ENCODE results near the gene FCRL6.

Gene FCRL6

GRCh38 chr1:159802111-159802510 is at the start of gene FCRL6:
TSS of gene FCRL6 (plus strand) at chr1:159802360. CDS start at chr1:159802425, 65 bp downstream.
- no peak for DNase-seq (ENCODE audit: low read depth)
- TF ChIP-seq CTCF (conservative IDR thresholded peaks at IDR 0.05; ENCODE audit: low read depth, low read length) = no peak
- H3K4me3 ChIP-seq (ENCODE audit: low read length) = no peak within 1 kb of the TSS

- H3K4me3 ChIP-seq (ENCODE audit: low read length) = no peak overlapping the region
- DNase-seq (ENCODE audit: low read depth) = no peak
- no peak for TF ChIP-seq CTCF (conservative IDR thresholded peaks at IDR 0.05; ENCODE audit: low read depth, low read length)
These were observed 48.8 kb upstream of the FCRL6 start for GRCh38 chr1:159753386-159753785.

GRCh38 chr1:159755451-159756007 is 46.6 kb upstream of the FCRL6 start:
- H3K4me3 ChIP-seq (ENCODE audit: low read length) = no peak overlapping the region
- no peak for TF ChIP-seq CTCF (conservative IDR thresholded peaks at IDR 0.05; ENCODE audit: low read depth, low read length)
- no peak for DNase-seq (ENCODE audit: low read depth)

GRCh38 chr1:159756397-159756796 is 45.8 kb upstream of the FCRL6 start:
- TF ChIP-seq CTCF (conservative IDR thresholded peaks at IDR 0.05; ENCODE audit: low read depth, low read length) = no peak
- no peak for DNase-seq (ENCODE audit: low read depth)
- no peak overlapping the region for H3K4me3 ChIP-seq (ENCODE audit: low read length)

GRCh38 chr1:159763686-159764085 is 38.5 kb upstream of the FCRL6 start:
- no peak for TF ChIP-seq CTCF (conservative IDR thresholded peaks at IDR 0.05; ENCODE audit: low read depth, low read length)
- no peak overlapping the region for H3K4me3 ChIP-seq (ENCODE audit: low read length)
- DNase-seq (ENCODE audit: low read depth) = no peak

- no peak for DNase-seq (ENCODE audit: low read depth)
- no peak for TF ChIP-seq CTCF (conservative IDR thresholded peaks at IDR 0.05; ENCODE audit: low read depth, low read length)
- H3K4me3 ChIP-seq (ENCODE audit: low read length) = no peak overlapping the region
These were observed 36.4 kb upstream of the FCRL6 start for GRCh38 chr1:159765806-159766205.

- no peak overlapping the region for H3K4me3 ChIP-seq (ENCODE audit: low read length)
- no peak for DNase-seq (ENCODE audit: low read depth)
- no peak for TF ChIP-seq CTCF (conservative IDR thresholded peaks at IDR 0.05; ENCODE audit: low read depth, low read length)
These were observed 30.8 kb upstream of the FCRL6 start for GRCh38 chr1:159771127-159771895.

All from retinal pigment epithelial cell (primary cell).